GM12872 (cell line): ENCODE data around the gene MAPK8.

ENCODE experiments used
- TF ChIP-seq, protein P1 (sequence below): IDR thresholded peaks from 3 replicates; pipeline ENCODE4 v1.5.1; 2011; ENCODE audit warnings: low read depth, mild to moderate bottlenecking, low read length, moderate library complexity; ENCODE audit not compliant: insufficient read depth

The MAPK8 gene

DNA sequence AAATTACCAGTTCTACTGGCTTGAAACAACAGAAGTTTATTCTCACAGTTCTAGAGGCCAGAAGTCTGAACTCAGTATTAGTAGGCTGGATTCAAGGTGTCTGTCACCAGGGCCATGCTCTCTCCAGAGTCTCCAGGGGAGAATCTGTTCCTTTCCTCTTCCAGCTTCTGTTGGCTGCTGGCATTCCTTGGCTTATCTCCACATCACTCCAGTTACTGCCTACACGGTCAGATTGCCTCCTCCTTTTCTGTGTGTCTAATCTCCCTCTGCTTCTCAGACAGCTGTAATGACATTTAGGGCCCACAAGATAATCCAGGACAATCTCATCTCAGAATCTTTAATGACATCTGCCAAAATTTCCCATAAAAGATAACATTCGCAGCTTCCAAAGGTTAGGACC is 36.6 kb downstream of the MAPK8 start:
- TF ChIP-seq, protein P1, sequence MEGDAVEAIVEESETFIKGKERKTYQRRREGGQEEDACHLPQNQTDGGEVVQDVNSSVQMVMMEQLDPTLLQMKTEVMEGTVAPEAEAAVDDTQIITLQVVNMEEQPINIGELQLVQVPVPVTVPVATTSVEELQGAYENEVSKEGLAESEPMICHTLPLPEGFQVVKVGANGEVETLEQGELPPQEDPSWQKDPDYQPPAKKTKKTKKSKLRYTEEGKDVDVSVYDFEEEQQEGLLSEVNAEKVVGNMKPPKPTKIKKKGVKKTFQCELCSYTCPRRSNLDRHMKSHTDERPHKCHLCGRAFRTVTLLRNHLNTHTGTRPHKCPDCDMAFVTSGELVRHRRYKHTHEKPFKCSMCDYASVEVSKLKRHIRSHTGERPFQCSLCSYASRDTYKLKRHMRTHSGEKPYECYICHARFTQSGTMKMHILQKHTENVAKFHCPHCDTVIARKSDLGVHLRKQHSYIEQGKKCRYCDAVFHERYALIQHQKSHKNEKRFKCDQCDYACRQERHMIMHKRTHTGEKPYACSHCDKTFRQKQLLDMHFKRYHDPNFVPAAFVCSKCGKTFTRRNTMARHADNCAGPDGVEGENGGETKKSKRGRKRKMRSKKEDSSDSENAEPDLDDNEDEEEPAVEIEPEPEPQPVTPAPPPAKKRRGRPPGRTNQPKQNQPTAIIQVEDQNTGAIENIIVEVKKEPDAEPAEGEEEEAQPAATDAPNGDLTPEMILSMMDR = no peak

DNA sequence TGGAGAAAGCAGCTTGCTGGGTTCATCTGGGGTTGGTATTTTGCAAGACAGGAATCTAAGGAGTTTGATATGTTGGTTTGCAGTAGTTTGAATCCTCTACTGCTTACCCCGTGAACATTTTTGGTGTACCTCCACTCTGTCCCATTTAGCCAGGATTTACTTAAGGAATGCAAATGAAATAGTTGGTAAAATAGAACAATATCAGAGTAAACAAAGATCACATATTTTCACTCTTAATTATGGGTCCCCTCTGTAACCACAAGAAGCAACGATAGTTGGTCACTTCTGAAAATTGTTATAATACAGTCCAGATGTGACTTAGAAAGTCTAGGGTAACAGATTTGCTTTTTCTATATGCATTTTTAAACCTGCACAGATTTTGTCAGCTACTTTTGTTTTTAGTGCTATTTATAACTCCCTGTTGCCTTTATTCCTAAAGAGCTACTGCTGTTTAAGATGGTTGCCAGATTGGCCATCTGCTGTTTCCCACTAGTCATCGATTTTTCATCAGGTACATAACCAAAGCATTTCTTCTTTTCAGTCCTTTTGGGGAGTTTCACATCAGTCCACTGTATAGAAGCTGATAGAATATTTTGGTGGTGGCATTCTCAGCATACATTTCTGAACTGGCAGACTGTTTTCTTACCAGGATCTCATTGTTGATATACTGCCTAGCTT is 37.6 kb downstream of the MAPK8 start:
- TF ChIP-seq, protein P1 = no peak

DNA sequence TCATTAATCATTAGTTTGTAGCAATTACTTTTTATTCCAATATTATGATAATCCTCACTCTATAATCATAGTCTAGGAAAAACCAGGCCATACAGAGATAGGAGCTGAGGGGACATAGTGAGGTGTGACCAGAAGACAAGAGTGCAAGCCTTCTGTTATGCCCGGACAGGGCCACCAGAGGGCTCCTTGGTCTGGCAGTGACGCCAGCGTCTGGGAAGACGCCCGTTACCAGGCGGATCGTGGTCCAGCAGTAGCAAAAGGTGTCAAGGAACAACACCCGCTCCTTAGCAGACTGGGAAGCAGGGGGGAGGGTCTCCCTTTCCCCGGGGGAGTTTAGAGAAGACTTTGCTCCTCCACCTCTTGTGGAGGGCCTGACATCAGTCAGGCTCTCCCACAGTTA is 39.8 kb downstream of the MAPK8 start:
- TF ChIP-seq, protein P1 = 0 out of 3 replicates have a peak, but pooled peaks have one; percentile 4

DNA sequence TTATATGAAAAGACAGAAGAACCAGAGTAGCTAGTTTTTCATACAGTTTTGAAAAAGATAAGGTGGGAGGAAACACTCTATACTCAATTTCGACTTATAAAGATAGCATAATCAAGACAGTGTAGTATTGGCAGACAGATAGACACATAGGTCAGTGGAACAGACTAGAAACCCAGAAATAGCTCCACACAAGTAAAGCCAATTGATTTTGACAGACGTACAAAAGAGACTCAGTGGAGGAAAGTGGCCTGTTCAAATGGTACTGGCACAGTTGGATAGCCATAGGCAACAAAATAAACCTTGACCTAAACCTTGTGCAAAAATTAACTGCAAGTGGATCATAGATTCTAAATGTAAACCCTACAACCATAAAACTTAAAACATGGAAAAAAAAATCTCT is 46.8 kb downstream of the MAPK8 start:
- TF ChIP-seq, protein P1 = no peak

DNA sequence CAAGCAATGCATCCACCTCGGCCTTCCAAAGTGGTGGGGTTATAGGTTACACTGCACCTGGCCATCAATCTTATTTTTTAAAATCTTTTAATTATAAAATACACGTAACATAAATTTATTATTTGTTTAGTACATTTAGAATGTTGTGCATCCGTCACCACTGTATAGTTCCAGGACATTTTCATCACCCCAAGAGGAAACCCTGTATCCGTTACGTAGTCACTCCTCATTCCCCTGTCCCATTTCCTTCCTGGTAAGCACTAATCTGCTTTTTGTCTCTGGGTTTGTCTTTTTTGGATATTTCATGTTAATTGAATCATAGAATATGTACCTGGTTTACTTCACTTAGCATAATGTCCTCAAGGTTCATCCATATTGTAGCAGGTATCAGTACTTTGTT is 51.2 kb downstream of the MAPK8 start:
- TF ChIP-seq, protein P1 = no peak

DNA sequence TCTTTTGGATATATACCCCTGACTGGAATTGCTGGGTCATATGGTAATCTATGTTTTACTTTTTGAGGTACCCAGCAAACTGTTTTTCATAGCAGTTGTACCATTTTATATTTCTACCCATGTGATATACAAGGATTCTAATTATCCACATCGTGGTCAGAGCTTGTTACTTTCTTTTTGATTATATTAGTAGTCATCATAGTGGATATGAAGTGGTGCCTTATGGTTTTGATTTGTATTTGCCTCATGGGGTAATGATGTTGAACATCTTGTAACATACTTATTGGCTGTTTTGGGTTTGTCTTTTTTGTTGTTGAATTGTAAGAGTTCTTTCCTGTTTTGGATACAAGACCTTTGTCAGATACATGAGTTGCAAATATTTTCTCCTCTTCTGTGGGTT is 51.7 kb downstream of the MAPK8 start:
- TF ChIP-seq, protein P1 = no peak

DNA sequence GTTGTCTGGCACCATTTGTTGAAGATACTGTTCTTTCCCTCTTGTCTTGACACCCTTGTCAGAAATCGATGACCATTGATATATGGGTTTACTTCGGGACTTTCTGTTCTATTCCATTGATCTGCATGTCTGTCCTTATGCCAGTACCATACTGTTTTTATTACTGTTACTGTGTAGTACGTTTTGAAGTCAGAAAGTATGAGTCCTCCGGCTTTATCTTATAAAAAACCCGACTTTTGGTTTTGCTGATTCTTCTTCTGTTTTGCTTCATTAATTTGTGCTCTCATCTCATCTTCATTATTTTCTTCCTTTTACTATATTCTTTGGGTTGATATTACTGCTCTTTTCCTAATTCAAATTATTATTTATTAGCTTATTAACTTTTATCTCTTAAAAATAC is 52.4 kb downstream of the MAPK8 start:
- TF ChIP-seq, protein P1 = no peak

DNA sequence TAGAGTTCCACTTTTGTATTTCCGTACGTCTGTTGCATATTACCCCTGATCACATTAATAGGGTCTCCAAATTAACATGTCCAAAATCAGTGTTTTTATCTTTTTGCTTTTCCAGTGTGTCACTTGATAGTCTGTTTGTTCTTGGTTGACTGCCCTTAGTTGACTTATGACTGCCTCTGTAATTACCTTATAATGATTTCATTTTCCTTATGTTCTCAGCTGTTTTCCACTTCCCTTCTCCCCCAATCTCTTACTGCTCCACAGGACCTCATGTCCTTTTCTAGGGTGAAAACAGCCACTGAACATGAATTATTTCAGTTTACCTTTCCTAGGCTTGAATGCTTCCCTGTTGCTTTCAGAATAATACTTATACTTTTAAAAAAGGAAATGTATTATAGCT is 54.7 kb downstream of the MAPK8 start:
- TF ChIP-seq, protein P1 = no peak
